Measurements from ENCODE around the gene MINK1. TPM values are rescaled to one million over a fixed set of nuclear protein-coding genes. Genes with fewer than 3 reads are reported as not detected.
"Not testable (repeated sequence)": the region's sequence is repeated elsewhere in the genome, so short reads cannot be mapped to it uniquely, and the experiment has no call there.

The MINK1 gene
- polyA plus RNA-seq, 2 of the 4 experiments (the other 2 are of a cell fraction) = 41.3 to 66.9 TPM

- TF ChIP-seq BHLHE40 (IDR thresholded peaks at IDR 0.05; ENCODE audit: low read depth, low read length) = no peak
- no peak for TF ChIP-seq SREBF2 (IDR thresholded peaks at IDR 0.05)
- TF ChIP-seq ESRRA (IDR thresholded peaks at IDR 0.05; ENCODE audit: borderline replicate concordance, low read length) = no peak
- no peak for TF ChIP-seq POLR2A (IDR thresholded peaks at IDR 0.05; ENCODE audit: low read length)
- TF ChIP-seq HES2 (IDR thresholded peaks at IDR 0.05) = no peak
- TF ChIP-seq RCOR1 (IDR thresholded peaks at IDR 0.05; ENCODE audit: low read depth, low read length) = no peak
Observed at GRCh38 chr17:4908711-4909496, 75.8 kb downstream of the MINK1 start (continued).

- Histone ChIP-seq H3K27ac (no peak overlapping the region), H3K4me1 (peaks cover 9% of the 10 kb centered on the region; the same call in 2 of the 3 replicates), H3K4me3 (no peak overlapping the region), H3K4me2 (no peak overlapping the region), H3K9me3 (no peaks in the 10 kb centered on the region)
- FAIRE-seq = no peak
- no peak for ATAC-seq
- no peak for DNase-seq (ENCODE audit: low read depth in 1 of 2, low spot score in 1 of 2)
- POLR2A ChIA-PET = interaction anchor here (1.0 kb wide), 1 partner anchor 26 kb away, joined by 5 read pairs; the partner anchor contains the start of genes RNF167 and SLC25A11
- no peak for TF ChIP-seq ZFP36 (IDR thresholded peaks at IDR 0.05; ENCODE audit: borderline replicate concordance, partially characterized antibody)
- WGBS (ENCODE audit: missing lambda C conversion rate) = 82% methylated on average over 1 of the region's 1 CpG
- CTCF ChIA-PET = interaction anchor here (0.6 to 4.0 kb wide), 12 partner anchors 9 to 204 kb away, joined by 3 to 21 read pairs (median 4); partner anchors contain the start of genes ARRB2, CHRNE, RNF167 and SLC25A11
Observed at GRCh38 chr17:4913994-4914393, 80.9 kb downstream of the MINK1 start.

- H3K27ac ChIP-seq; ATAC-seq; H3K9me3 ChIP-seq; FAIRE-seq; H3K4me3 ChIP-seq; POLR2A ChIA-PET; DNase-seq (ENCODE audit: low read depth in 1 of 2, low spot score in 1 of 2); H3K4me2 ChIP-seq; H3K4me1 ChIP-seq: not testable (repeated sequence)
- CTCF ChIA-PET = interaction anchor here (0.7 to 4.0 kb wide), 6 partner anchors 9 to 205 kb away, joined by 3 to 21 read pairs (median 4); partner anchors contain the start of genes ARRB2 and CHRNE
- 87% methylated on average over 4 of the region's 4 CpGs for WGBS (ENCODE audit: missing lambda C conversion rate)
Observed at GRCh38 chr17:4914551-4914950, 81.4 kb downstream of the MINK1 start.

GRCh38 chr17:4919511-4920047 is 86.4 kb downstream of the MINK1 start:
- H3K9me3 ChIP-seq = no peaks in the 10 kb centered on the region
- FAIRE-seq (peak; percentile 7), ATAC-seq (peak; percentile 45 to 73; a peak in 5 of 6 replicates), DNase-seq (ENCODE audit: low read depth in 1 of 2, low spot score in 1 of 2) (no peak)
- H3K4me2 ChIP-seq = no peak overlapping the region
- TF ChIP-seq ESRRA (IDR thresholded peaks at IDR 0.05; ENCODE audit: borderline replicate concordance, low read length) (no peak), NR3C1 (IDR thresholded peaks at IDR 0.05) (no peak), RNF2 (IDR thresholded peaks at IDR 0.05; ENCODE audit: borderline replicate concordance, low read depth) (no peak), FOSB (CRISPR knock-in tag; IDR thresholded peaks at IDR 0.05) (no peak), MAZ (IDR thresholded peaks at IDR 0.05; ENCODE audit: borderline replicate concordance, low read depth, low read length) (no peak), BCL3 (IDR thresholded peaks at IDR 0.05) (no peak), USF2 (IDR thresholded peaks at IDR 0.05) (no peak), EP300 (IDR thresholded peaks at IDR 0.05) (no peak), EHF (CRISPR knock-in tag; IDR thresholded peaks at IDR 0.05) (no peak), NFE2L2 (conservative IDR thresholded peaks at IDR 0.05; ENCODE audit: low read length) (no peak), POLR2AphosphoS2 (conservative IDR thresholded peaks at IDR 0.05; ENCODE audit: low read length) (no peak), EHMT2 (IDR thresholded peaks at IDR 0.05; ENCODE audit: low read depth) (no peak), HOXB13 (CRISPR knock-in tag; IDR thresholded peaks at IDR 0.05; ENCODE audit: low read depth) (no peak), NPAS2 (CRISPR knock-in tag; IDR thresholded peaks at IDR 0.05; ENCODE audit: borderline replicate concordance) (no peak), FOSL2 (IDR thresholded peaks at IDR 0.05) (no peak), FOSL2 (CRISPR knock-in tag; IDR thresholded peaks at IDR 0.05) (no peak), PBX3 (IDR thresholded peaks at IDR 0.05) (no peak), HOXA7 (CRISPR knock-in tag; IDR thresholded peaks at IDR 0.05) (no peak), ZFP36 (IDR thresholded peaks at IDR 0.05; ENCODE audit: borderline replicate concordance, partially characterized antibody) (no peak), MAFK (IDR thresholded peaks at IDR 0.05; ENCODE audit: partially characterized antibody) (no peak), CBX2 (IDR thresholded peaks at IDR 0.05; ENCODE audit: borderline replicate concordance, low read depth) (no peak)
- 83% methylated on average over 8 of the region's 8 CpGs for WGBS (ENCODE audit: missing lambda C conversion rate)
- POLR2A ChIA-PET = interaction anchor here (2.1 kb wide), 1 partner anchor 20 kb away, joined by 9 read pairs; the partner anchor contains the start of genes RNF167 and SLC25A11
- 0 out of 3 replicates have a peak, but pooled peaks cover 4% of the 10 kb centered on the region for H3K4me1 ChIP-seq
- CTCF ChIA-PET = interaction anchor here (0.7 to 3.7 kb wide), 10 partner anchors 10 to 353 kb away, joined by 3 to 37 read pairs (median 4); partner anchors contain the start of genes CAMTA2, CHRNE, RNF167 and SLC25A11
- no peak overlapping the region for H3K27ac ChIP-seq
- H3K4me3 ChIP-seq = no peak overlapping the region

Measured in A549 (cell line).